Esophagus muscularis mucosa (tissue), 4 donors: ENCODE data around the gene ITPR1. TPM values are rescaled to one million over a fixed set of nuclear protein-coding genes. Genes with fewer than 3 reads are reported as not detected.

Source experiments
- DNase-seq: peaks from one replicate; pipeline ENCODE4 v3.0.0-alpha.2; 2017; ENCODE audit errors: extremely low spot score
- H3K27ac ChIP-seq, 4 donors: fragments of 200-600 bp; sonication (generic); replicated peaks in 1 of 4; 1 replicate in 3 of 4; 2 replicates in 1 of 4; pipeline ENCODE4 v1.5.1; 2016 to 2019; ENCODE audit warnings: mild to moderate bottlenecking in 1 of 4
- H3K27me3 ChIP-seq, 4 donors: fragments of 200-600 bp; sonication (generic); one replicate each; pipeline versions ENCODE4 v1.5.1 to v1.6.0; 2016 to 2019
- H3K36me3 ChIP-seq, 4 donors: fragments of 200-600 bp; sonication (generic); one replicate each; pipeline ENCODE4 v1.5.1; 2016 to 2019
- H3K4me1 ChIP-seq, 4 donors: fragments of 200-600 bp; sonication (generic); one replicate each; pipeline ENCODE4 v1.5.1; 2016 to 2019
- H3K4me3 ChIP-seq, 4 donors: fragments of 200-600 bp; sonication (generic); 1 replicate in 2 of 4; 2 replicates in 2 of 4; pipeline ENCODE4 v1.5.1; 2016 to 2019; ENCODE audit warnings: mild to moderate bottlenecking in 4 of 4, moderate library complexity in 1 of 4
- H3K9me3 ChIP-seq, 4 donors: fragments of 200-600 bp; sonication (generic); 1 replicate in 3 of 4; 2 replicates in 1 of 4; pipeline ENCODE4 v1.5.1; 2016 to 2019
- EP300 ChIP-seq: sonication (generic); formaldehyde crosslinking; IDR thresholded peaks from one replicate; pipeline ENCODE4 v1.6.1; 2017; ENCODE audit warnings: antibody characterized with exemption
- POLR2A ChIP-seq: fragments of 450-650 bp; IDR thresholded peaks from one replicate; pipeline ENCODE4 v1.6.1; 2017; ENCODE audit warnings: antibody characterized with exemption, moderate library complexity, mild to moderate bottlenecking, low read depth
- POLR2AphosphoS5 ChIP-seq, 2 donors: sonication (generic); formaldehyde crosslinking; IDR thresholded peaks; one replicate each; pipeline ENCODE4 v1.6.1; 2017; ENCODE audit warnings: antibody characterized with exemption in 2 of 2
- WGBS: methylation state at CpG from one replicate; pipeline ENCODE4 v1.1.5; 2018; 5-methylcytosine and 5-hydroxymethylcytosine counted together
- intact Hi-C: fragments of 100-400 bp; cut with DNase I; formaldehyde crosslinking; loops from one replicate; pipeline ENCODE4 v1.15.1; 2023
- total RNA-seq, 4 donors: library from RNA; depleted of rRNA; stranded (reverse); fragments of >200 nt; gene quantifications; one replicate each; pipeline versions ENCODE4 v1.1.0 to v1.2.1, GENCODE V29; 2016
- TF ChIP-seq, protein P1 (sequence below), 3 experiments: fragments of 200-600 bp in 2 of 3; fragments of 450-650 bp in 1 of 3; sonication (generic) in 2 of 3; IDR thresholded peaks; one replicate each; pipeline ENCODE4 v1.5.1; 2017 to 2019; ENCODE audit warnings: antibody characterized with exemption in 3 of 3, mild to moderate bottlenecking in 2 of 3, moderate library complexity in 1 of 3

The ITPR1 gene
- total RNA-seq, 4 donors from 2014 or later, result 204 to 271 (median 222) TPM

- H3K27ac ChIP-seq, result no peak overlapping the region
- WGBS, result 62% methylated on average over 2 of the region's 2 CpGs
- H3K36me3 ChIP-seq, result no peaks in the 10 kb centered on the region
- H3K27me3 ChIP-seq, result no peaks in the 10 kb centered on the region
- H3K4me3 ChIP-seq, result no peak overlapping the region
- DNase-seq, result no peak
- TF ChIP-seq POLR2AphosphoS5 (IDR thresholded peaks at IDR 0.05) (no peak), POLR2A (no peak), EP300 (no peak)
- TF ChIP-seq, protein P1, sequence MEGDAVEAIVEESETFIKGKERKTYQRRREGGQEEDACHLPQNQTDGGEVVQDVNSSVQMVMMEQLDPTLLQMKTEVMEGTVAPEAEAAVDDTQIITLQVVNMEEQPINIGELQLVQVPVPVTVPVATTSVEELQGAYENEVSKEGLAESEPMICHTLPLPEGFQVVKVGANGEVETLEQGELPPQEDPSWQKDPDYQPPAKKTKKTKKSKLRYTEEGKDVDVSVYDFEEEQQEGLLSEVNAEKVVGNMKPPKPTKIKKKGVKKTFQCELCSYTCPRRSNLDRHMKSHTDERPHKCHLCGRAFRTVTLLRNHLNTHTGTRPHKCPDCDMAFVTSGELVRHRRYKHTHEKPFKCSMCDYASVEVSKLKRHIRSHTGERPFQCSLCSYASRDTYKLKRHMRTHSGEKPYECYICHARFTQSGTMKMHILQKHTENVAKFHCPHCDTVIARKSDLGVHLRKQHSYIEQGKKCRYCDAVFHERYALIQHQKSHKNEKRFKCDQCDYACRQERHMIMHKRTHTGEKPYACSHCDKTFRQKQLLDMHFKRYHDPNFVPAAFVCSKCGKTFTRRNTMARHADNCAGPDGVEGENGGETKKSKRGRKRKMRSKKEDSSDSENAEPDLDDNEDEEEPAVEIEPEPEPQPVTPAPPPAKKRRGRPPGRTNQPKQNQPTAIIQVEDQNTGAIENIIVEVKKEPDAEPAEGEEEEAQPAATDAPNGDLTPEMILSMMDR (IDR thresholded peaks at IDR 0.05), result no peak
- no peaks in the 10 kb centered on the region for H3K9me3 ChIP-seq
- H3K4me1 ChIP-seq, result peaks cover 0 to 36% (median 24%) of the 10 kb centered on the region in 4 donors
- intact Hi-C loops, result no loop called here
Observed at GRCh38 chr3:4543110-4543509, 50.0 kb downstream of the ITPR1 start.

GRCh38 chr3:4546346-4547178, 53.4 kb downstream of the ITPR1 start:
- intact Hi-C loops, result no loop called here
- H3K36me3 ChIP-seq, result no peaks in the 10 kb centered on the region
- no peak for TF ChIP-seq POLR2A
- TF ChIP-seq, protein P1 (IDR thresholded peaks at IDR 0.05), result no peak
- TF ChIP-seq POLR2AphosphoS5 (IDR thresholded peaks at IDR 0.05), result no peak
- no peak for TF ChIP-seq EP300
- 55% methylated on average over 9 of the region's 9 CpGs for WGBS
- no peaks in the 10 kb centered on the region for H3K27me3 ChIP-seq
- no peaks in the 10 kb centered on the region for H3K9me3 ChIP-seq
- H3K4me1 ChIP-seq, result peaks cover 4 to 62% (median 55%) of the 10 kb centered on the region in 4 donors
- no peak overlapping the region for H3K4me3 ChIP-seq
- peak overlapping the region; percentile 28 to 48 (median 38) for H3K27ac ChIP-seq
- DNase-seq, result no peak

GRCh38 chr3:4547799-4548198, 54.7 kb downstream of the ITPR1 start:
- Histone ChIP-seq H3K27ac (peak overlapping the region in 2 of 4 donors; percentile 20 to 28), H3K4me1 (peaks cover 4 to 70% (median 65%) of the 10 kb centered on the region in 4 donors)
- intact Hi-C loops, result no loop called here

GRCh38 chr3:4548356-4548755, 55.2 kb downstream of the ITPR1 start:
- TF ChIP-seq EP300, result no peak
- no peak for TF ChIP-seq POLR2A
- no peak for TF ChIP-seq POLR2AphosphoS5 (IDR thresholded peaks at IDR 0.05)
- TF ChIP-seq, protein P1 (IDR thresholded peaks at IDR 0.05), result no peak
- Histone ChIP-seq H3K27me3 (no peaks in the 10 kb centered on the region), H3K36me3 (no peaks in the 10 kb centered on the region), H3K9me3 (no peaks in the 10 kb centered on the region), H3K4me1 (peaks cover 4 to 70% (median 65%) of the 10 kb centered on the region in 4 donors), H3K4me3 (no peak overlapping the region), H3K27ac (peak overlapping the region in 1 of 4 donors; percentile 0)
- DNase-seq, result no peak
- intact Hi-C loops, result no loop called here
- 66% methylated on average over 4 of the region's 4 CpGs for WGBS

More at GRCh38 chr3:4547799-4548198, 54.7 kb downstream of the ITPR1 start:
- 78% methylated on average over 4 of the region's 4 CpGs for WGBS
- Histone ChIP-seq H3K9me3 (no peaks in the 10 kb centered on the region), H3K36me3 (no peaks in the 10 kb centered on the region), H3K4me3 (no peak overlapping the region), H3K27me3 (no peaks in the 10 kb centered on the region)
- DNase-seq, result no peak
- TF ChIP-seq EP300 (no peak), POLR2A (no peak), POLR2AphosphoS5 (IDR thresholded peaks at IDR 0.05) (no peak)
- TF ChIP-seq, protein P1 (IDR thresholded peaks at IDR 0.05), result no peak
